Measurements from ENCODE around the gene NELFB. TPM values are rescaled to one million over a fixed set of nuclear protein-coding genes. Genes with fewer than 3 reads are reported as not detected.
A peak's percentile ranks its signal among the peaks of the same experiment; 100 is the strongest.
"Not testable (repeated sequence)": the region's sequence is repeated elsewhere in the genome, so short reads cannot be mapped to it uniquely, and the experiment has no call there.

NELFB gene
- total RNA-seq, 2 donors from 2014 or later = 73.3 to 86.6 TPM

DNA sequence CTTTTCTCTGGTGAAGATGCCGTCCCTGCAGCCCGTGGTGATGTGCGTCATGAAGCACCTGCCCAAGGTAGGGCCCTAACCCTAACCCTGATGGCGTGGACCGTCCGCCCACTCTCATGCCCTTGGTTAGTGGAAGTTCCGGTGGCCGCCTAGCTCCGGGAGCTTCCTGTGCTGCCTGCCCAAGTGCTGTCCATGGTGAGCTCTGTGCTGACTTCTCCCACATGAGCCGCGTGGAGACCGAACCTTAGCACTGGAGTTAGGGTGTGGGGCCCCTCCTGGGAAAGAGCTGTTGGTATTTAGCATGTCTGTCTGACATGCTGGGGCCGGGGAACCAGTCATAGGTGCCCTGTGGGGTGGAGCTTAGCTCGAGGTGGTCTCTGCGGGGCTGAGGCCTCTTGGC lies 1.2 kb downstream of the NELFB start:
- Histone ChIP-seq H3K4me3 (ENCODE audit: low read length) (peak overlapping the region; percentile 94), H3K36me3 (ENCODE audit: control insufficient read depth, insufficient read depth, low read length) (peaks cover 25% of the 10 kb centered on the region), H3K4me1 (ENCODE audit: control insufficient read depth, insufficient read depth, low read length) (peaks cover 16% of the 10 kb centered on the region), H3K27ac (ENCODE audit: low read depth, low read length) (no peak overlapping the region), H3K27me3 (ENCODE audit: control insufficient read depth, insufficient read depth, low read length, poor library complexity, severe bottlenecking) (no peaks in the 10 kb centered on the region), H3K9me3 (ENCODE audit: control insufficient read depth, low read length) (no peaks in the 10 kb centered on the region), H3K9ac (ENCODE audit: extremely low read depth, low read length, poor library complexity, severe bottlenecking) (no peak overlapping the region)
- 87 to 93% methylated on average over 9 to 15 of the region's 15 CpGs for whole genome bisulfite sequencing, 2 experiments (ENCODE audit: insufficient coverage in 1 of 2, insufficient read length in 1 of 2)
- TF ChIP-seq, protein P1, sequence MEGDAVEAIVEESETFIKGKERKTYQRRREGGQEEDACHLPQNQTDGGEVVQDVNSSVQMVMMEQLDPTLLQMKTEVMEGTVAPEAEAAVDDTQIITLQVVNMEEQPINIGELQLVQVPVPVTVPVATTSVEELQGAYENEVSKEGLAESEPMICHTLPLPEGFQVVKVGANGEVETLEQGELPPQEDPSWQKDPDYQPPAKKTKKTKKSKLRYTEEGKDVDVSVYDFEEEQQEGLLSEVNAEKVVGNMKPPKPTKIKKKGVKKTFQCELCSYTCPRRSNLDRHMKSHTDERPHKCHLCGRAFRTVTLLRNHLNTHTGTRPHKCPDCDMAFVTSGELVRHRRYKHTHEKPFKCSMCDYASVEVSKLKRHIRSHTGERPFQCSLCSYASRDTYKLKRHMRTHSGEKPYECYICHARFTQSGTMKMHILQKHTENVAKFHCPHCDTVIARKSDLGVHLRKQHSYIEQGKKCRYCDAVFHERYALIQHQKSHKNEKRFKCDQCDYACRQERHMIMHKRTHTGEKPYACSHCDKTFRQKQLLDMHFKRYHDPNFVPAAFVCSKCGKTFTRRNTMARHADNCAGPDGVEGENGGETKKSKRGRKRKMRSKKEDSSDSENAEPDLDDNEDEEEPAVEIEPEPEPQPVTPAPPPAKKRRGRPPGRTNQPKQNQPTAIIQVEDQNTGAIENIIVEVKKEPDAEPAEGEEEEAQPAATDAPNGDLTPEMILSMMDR (conservative IDR thresholded peaks at IDR 0.05) = no peak
- H3K4me1 Mint-ChIP-seq = peaks cover 8% of the 10 kb centered on the region
- DNase-seq = no peak
- peak overlapping the region; percentile 72 for H3K4me3 Mint-ChIP-seq
- no peaks in the 10 kb centered on the region for H3K9me3 Mint-ChIP-seq
- peaks cover 22% of the 10 kb centered on the region for H3K36me3 Mint-ChIP-seq (ENCODE audit: low read depth)
- H3K27me3 Mint-ChIP-seq (ENCODE audit: insufficient read depth) = no peaks in the 10 kb centered on the region
- no peak overlapping the region for H3K27ac Mint-ChIP-seq

DNA sequence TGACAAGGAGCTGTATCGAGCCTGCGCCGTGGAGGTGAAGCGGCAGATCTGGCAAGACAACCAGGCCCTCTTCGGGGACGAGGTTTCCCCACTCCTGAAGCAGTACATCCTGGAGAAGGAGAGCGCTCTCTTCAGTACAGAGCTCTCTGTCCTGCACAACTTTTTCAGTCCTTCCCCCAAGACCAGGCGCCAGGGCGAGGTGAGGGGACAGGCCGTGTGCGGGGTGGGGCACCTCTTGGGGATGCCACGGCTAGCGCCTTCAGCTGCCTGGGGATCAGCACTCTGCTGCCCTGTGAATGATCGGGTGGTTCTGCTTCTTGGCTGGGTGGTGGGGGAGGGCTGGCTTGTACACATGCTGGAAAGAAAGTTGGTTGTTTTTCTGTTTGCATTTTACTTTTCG lies 1.7 kb downstream of the NELFB start:
- Histone ChIP-seq H3K36me3 (ENCODE audit: control insufficient read depth, insufficient read depth, low read length) (peaks cover 25% of the 10 kb centered on the region), H3K4me3 (ENCODE audit: low read length) (peak overlapping the region; percentile 94), H3K9ac (ENCODE audit: extremely low read depth, low read length, poor library complexity, severe bottlenecking) (no peak overlapping the region), H3K27me3 (ENCODE audit: control insufficient read depth, insufficient read depth, low read length, poor library complexity, severe bottlenecking) (no peaks in the 10 kb centered on the region), H3K9me3 (ENCODE audit: control insufficient read depth, low read length) (no peaks in the 10 kb centered on the region), H3K4me1 (ENCODE audit: control insufficient read depth, insufficient read depth, low read length) (peaks cover 16% of the 10 kb centered on the region), H3K27ac (ENCODE audit: low read depth, low read length) (no peak overlapping the region)
- peak overlapping the region; percentile 72 for H3K4me3 Mint-ChIP-seq
- 95 to 100% methylated on average over 6 to 15 of the region's 15 CpGs for WGBS, 2 experiments (ENCODE audit: insufficient coverage in 1 of 2, insufficient read length in 1 of 2)
- DNase-seq = no peak
- TF ChIP-seq, protein P1 (conservative IDR thresholded peaks at IDR 0.05) = no peak
- no peaks in the 10 kb centered on the region for H3K27me3 Mint-ChIP-seq (ENCODE audit: insufficient read depth)
- H3K27ac Mint-ChIP-seq = no peak overlapping the region
- H3K9me3 Mint-ChIP-seq = no peaks in the 10 kb centered on the region
- peaks cover 5% of the 10 kb centered on the region for H3K4me1 Mint-ChIP-seq
- H3K36me3 Mint-ChIP-seq (ENCODE audit: low read depth) = peaks cover 27% of the 10 kb centered on the region

DNA sequence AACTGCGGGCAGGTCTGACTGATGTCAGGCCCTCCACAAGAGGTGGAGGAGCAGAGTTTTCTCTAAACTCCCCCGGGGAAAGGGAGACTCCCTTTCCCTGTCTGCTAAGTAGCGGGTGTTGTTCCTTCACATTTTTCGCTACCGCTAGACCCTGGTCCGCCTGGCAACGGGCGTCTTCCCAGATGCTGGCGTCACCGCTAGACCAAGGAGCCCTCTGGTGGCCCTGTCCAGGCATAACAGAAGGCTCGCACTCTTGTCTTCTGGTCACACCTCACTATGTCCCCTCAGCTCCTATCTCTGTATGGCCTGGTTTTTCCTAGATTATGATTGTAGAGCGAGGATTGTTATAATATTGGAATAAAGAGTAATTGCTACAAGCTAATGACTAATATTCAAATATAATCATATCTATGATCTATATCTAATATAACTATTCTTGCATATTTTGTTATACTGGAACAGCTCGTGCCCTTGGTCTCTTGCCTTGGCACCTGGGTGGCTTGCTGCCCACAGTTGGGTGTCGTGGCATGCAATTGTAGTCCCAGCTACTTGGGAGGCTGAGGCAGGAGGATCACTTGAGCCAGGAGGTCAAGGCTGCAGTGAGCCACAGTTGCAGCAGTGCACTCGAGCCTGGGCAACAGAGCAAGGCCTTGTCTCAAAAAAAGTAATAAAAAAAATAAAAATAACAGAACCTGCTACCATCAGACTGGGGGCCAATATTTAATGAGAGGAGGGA lies 7.2 kb downstream of the NELFB start:
- H3K4me1 ChIP-seq (ENCODE audit: control insufficient read depth, insufficient read depth, low read length); H3K27ac Mint-ChIP-seq; H3K9ac ChIP-seq (ENCODE audit: extremely low read depth, low read length, poor library complexity, severe bottlenecking); H3K9me3 ChIP-seq (ENCODE audit: control insufficient read depth, low read length); H3K9me3 Mint-ChIP-seq; H3K4me3 Mint-ChIP-seq; H3K27me3 Mint-ChIP-seq (ENCODE audit: insufficient read depth); H3K27ac ChIP-seq (ENCODE audit: low read depth, low read length); H3K4me3 ChIP-seq (ENCODE audit: low read length); H3K4me1 Mint-ChIP-seq; H3K27me3 ChIP-seq (ENCODE audit: control insufficient read depth, insufficient read depth, low read length, poor library complexity, severe bottlenecking): not testable (repeated sequence)
- H3K36me3 Mint-ChIP-seq (ENCODE audit: low read depth) = peaks cover 29% of the 10 kb centered on the region
- DNase-seq = peak; percentile 76
- 54 to 83% methylated on average over 3 to 12 of the region's 15 CpGs for WGBS, 2 experiments (ENCODE audit: insufficient coverage in 1 of 2, insufficient read length in 1 of 2)
- TF ChIP-seq, protein P1 (conservative IDR thresholded peaks at IDR 0.05) = peak; percentile 67
- H3K36me3 ChIP-seq (ENCODE audit: control insufficient read depth, insufficient read depth, low read length) = peaks cover 41% of the 10 kb centered on the region

Measured in endodermal cell (in vitro differentiated cells).